WTC11 (cell line): ENCODE measurements around the gene ASPHD2.

Experiments used
- ELF4 ChIP-seq: sonication (generic); formaldehyde crosslinking; IDR thresholded peaks from 2 replicates; pipeline ENCODE4 v1.8.1; 2022; ENCODE audit warnings: low read depth, mild to moderate bottlenecking, moderate library complexity, missing genetic modification reagents
- NFYB ChIP-seq: sonication (generic); formaldehyde crosslinking; conservative IDR thresholded peaks from 2 replicates; pipeline ENCODE4 v1.8.0; 2022; ENCODE audit warnings: low read depth, missing genetic modification reagents
- SMAD3 ChIP-seq: sonication (generic); formaldehyde crosslinking; IDR thresholded peaks from 2 replicates; pipeline ENCODE4 v1.8.0; 2022; ENCODE audit warnings: missing genetic modification reagents, mild to moderate bottlenecking, borderline replicate concordance
- ZBTB21 ChIP-seq: sonication (generic); formaldehyde crosslinking; IDR thresholded peaks from 2 replicates; pipeline ENCODE4 v1.8.1; 2023; ENCODE audit warnings: mild to moderate bottlenecking, missing genetic modification reagents, borderline replicate concordance

DNA sequence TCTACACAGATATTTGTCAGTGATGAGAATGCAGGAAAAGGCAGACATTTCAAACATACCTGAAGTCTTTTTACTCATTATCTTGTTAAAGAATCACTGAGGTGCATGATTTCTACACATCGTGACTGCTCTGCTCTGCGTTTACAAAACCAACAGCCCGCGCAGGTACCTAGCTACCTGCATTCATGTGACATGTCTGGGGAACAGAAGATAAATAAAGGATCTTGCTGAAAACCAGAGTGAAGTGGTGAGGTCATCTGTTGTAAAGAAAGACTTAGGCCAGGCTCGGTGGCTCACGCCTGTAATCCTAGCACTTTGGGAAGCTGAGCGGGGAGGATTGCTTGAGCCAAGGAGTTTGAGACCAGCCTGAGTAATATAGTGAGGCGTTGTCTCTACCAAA, 15.7 kb downstream of the ASPHD2 start:
- TF ChIP-seq ELF4 (CRISPR knock-in tag) (no peak), NFYB (CRISPR knock-in tag) (no peak), SMAD3 (CRISPR knock-in tag) (no peak), ZBTB21 (CRISPR knock-in tag) (no peak)
